Stimulated activated CD8-positive, alpha-beta memory T cell treated with anti-CD3 and anti-CD28 coated beads, Interleukin-4, amount 100 ng/mL, for 4 hours (primary cell): ENCODE results near the gene SLC2A4.
"Not testable (repeated sequence)": the region's sequence is repeated elsewhere in the genome, so short reads cannot be mapped to it uniquely, and the experiment has no call there.

ENCODE experiments used
- DNase-seq, 2 donors: peaks; one replicate each; pipeline ENCODE4 v3.0.0-alpha.2; 2020; ENCODE audit warnings: low read depth in 2 of 2, low spot score in 1 of 2

The SLC2A4 gene

GRCh38 chr17:7323731-7324437 is 42.4 kb downstream of the SLC2A4 start:
- peak in 1 of 2 donors; percentile 52 for DNase-seq

GRCh38 chr17:7324438-7324779 is 42.9 kb downstream of the SLC2A4 start:
- DNase-seq = no peak

GRCh38 chr17:7325031-7325528 is 43.6 kb downstream of the SLC2A4 start:
- DNase-seq = no peak

GRCh38 chr17:7326186-7326585 is 44.7 kb downstream of the SLC2A4 start:
- no peak for DNase-seq

DNA sequence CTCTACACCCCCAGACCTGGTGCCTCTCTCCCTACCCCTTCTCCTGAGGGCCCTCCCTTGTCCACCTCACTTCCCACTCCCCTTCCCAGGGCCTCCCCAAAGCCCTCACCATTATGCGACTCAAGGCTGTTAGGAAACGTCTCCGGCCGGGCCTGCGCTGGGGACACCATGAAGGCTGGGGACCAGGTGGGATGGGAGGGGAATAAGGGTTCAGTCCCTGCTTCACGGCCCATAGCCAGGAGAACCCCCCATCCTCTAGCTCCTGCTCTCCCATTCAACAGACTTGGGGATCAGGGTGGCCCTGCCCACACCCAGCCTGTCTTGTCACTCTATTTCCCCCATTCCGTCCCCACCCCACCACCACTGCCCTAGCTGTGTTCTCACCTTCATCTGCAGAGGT is 45.5 kb downstream of the SLC2A4 start:
- no peak for DNase-seq

GRCh38 chr17:7327501-7327900 is 46.0 kb downstream of the SLC2A4 start:
- no peak for DNase-seq

DNA sequence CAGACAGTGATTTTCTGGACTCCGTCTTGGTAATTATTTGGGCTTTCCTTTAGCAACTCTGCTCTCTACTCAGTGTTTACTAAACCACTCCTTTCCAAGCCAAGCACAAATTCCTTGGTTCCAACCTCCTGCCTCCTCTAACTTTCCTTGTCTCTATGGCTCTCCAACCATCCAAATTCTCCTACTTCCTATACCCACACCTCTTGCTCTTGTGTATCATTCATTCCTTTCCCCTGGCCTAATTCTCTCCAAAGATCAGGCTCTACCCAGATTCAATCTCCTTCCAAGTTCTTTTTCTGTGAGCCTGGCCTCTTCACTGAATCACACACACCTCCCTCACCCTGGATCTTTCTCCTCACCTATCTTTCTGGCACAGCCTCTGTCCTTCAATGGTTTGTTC is 46.5 kb downstream of the SLC2A4 start:
- DNase-seq = no peak

- DNase-seq = no peak
Observed at GRCh38 chr17:7328840-7329373, 47.4 kb downstream of the SLC2A4 start, which contains the start of gene NEURL4. TSS of gene NEURL4 (minus strand) at chr17:7329335. CDS start at chr17:7329312, 23 bp downstream.

DNA sequence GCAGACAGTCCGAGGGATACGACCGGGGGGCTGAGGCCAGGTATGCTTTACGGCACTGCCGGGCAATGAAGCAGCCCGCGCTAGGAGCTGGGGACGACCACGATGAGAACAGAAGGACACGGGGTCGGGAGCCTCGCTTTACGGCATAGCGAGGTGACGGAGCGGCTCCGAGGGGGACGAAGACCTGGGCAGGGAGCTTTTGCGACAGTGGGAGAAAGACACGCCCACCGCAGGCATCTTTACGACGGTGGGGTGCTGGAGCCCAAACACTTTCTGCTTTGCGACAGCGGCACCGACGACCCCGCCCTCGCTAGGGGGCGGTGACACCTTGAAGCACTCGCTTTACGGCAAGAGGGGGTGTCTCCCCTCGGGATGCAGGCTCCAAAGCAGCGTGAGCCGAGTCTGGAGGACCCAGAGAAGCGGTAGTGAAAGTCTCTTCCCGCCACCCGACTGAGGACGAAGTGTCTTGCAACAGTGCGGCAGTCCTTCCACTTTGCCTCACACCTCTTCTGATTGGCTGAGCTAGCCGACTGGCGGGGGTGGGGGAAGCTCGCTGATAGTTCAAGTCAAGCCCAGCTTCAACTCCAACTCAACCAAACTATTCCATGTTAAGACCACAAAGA is 48.0 kb downstream of the SLC2A4 start:
- DNase-seq = peak; percentile 91 to 94

DNA sequence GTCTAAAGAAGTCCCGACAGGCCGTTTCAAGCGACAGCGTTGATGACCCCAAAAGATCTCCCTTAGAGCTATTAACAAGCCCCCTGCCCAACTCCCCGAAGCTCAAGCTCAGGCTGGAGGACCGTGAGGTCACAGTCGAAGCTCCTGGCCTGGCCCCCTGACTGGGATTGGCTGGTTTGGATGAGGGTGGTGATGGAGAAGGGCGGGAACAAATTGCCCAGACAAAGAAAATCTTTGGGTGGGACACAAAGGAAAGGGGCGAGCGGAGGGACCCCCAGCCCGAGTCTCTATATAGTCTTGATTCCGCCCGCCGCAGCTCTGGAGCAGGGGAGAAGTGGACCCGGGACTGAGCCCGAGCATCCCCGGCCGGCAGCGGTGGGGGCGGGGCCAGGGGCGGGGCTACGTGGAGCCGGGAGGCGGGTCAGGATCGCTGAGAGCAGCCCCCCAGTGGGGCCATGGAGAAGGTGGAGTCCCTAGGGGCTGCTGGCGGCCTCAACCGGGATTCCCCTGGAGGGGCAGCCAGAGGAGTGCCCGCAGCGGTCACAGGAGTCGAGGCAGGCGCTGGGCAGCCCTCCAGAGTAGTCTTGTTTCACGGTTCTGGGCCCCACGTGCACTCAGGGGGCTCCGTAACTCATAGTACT is 48.6 kb downstream of the SLC2A4 start:
- DNase-seq = peak; percentile 43 to 58

DNA sequence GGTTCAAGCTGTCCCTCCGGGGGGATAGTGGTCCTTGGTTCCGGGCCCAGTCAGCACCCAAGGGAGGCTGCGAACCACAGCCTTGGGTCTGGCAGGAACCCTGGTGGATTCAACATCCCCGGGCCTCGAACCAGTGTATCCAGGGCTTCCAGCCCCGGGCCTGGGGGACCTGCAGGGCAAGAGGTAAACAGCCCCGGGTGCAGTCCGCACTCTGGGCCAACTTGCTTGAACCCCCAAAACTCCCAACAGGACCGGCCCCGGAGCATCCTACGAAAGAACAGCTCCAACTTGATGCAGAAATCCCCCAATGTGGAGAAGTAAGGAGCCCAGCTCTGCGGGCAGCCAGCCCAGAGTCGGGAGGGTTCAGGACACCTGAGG is 49.1 kb downstream of the SLC2A4 start:
- DNase-seq = no peak

DNA sequence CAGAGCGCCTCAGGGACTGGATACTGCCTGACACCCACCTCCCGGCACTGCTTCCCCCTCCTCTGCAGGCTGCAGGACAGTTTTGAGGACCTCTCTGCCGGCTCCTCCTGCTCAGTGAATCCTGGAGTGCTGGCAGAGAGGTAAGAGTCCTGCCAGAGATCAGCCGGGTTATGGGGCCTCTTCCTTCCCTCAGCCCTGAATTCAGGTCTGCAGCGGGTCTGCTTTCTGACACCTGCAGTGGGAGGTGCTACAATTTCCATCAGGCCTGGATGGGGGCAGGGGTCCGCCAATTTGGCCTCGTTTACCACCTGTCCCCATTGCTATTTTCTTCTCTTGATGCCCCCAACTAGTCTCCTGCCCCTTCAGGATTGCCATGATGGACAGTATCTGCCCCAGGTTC is 50.6 kb downstream of the SLC2A4 start:
- no peak for DNase-seq

DNA sequence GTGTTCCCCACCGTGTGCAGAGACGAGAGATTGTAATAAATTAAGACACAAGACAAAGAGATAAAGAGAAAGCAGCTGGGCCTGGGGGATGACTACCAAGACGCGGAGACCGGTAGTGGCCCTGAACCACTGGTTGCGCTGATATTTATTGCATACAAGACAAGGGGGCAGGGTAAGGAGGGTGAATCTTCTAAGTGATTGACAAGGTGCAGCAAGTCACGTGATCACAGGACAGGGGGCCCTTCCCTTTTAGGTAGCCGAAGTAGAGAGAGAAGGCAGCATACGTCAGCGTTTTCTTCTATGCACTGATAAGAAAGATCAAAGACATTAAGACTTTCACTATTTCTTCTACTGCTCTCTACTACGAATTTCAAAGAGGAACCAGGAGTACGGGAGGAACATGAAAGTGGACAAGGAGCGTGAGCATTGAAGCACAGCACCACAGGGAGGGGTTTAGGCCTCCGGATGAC is 51.1 kb downstream of the SLC2A4 start:
- DNase-seq = not testable (repeated sequence)

DNA sequence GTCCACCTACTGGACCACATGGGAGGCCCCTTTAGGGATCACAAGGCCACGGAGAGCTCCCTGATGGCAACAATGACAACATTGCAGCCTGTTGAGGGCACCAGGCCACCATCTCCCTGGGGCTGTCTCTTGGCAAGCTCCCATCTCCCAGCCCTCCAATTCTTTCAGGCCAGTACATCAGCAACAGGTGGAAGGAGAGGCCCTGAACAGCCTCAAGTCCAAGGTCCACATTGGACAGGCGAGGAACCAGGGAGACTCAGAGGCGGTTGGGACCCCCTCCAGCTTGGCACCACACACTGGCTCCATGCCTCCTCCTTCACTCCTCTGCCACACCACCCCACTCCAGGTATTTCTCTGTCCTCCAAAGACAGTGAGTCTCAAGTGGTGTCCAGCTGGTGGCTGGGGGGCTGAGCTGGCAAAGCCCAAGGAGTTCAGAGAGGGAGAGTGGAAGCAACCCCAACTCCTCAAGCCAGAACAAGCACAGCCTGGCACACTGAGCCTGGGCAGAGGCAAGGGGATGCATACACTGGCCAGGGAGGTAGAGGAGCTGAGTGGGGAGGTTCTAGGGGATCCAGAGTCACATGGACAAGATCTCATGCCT is 53.5 kb downstream of the SLC2A4 start:
- no peak for DNase-seq

DNA sequence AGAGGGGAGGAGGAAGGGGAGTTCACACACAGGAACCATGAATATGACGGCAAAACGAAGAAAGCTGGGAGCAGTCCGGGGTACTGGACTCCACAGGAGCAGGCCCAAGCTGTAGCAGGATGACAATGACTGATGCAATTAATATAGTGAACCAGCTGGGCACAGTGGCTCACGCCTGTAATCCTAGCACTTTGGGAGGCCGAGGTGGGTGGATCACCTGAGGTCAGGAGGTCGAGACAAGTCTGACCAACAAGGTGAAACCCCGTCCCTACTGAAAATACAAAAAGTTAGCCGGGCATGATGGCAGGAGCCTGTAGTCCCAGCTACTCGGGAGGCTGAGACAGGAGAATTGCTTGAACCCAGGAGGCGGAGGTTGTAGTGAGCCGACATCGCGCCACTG is 54.2 kb downstream of the SLC2A4 start:
- DNase-seq = not testable (repeated sequence)

DNA sequence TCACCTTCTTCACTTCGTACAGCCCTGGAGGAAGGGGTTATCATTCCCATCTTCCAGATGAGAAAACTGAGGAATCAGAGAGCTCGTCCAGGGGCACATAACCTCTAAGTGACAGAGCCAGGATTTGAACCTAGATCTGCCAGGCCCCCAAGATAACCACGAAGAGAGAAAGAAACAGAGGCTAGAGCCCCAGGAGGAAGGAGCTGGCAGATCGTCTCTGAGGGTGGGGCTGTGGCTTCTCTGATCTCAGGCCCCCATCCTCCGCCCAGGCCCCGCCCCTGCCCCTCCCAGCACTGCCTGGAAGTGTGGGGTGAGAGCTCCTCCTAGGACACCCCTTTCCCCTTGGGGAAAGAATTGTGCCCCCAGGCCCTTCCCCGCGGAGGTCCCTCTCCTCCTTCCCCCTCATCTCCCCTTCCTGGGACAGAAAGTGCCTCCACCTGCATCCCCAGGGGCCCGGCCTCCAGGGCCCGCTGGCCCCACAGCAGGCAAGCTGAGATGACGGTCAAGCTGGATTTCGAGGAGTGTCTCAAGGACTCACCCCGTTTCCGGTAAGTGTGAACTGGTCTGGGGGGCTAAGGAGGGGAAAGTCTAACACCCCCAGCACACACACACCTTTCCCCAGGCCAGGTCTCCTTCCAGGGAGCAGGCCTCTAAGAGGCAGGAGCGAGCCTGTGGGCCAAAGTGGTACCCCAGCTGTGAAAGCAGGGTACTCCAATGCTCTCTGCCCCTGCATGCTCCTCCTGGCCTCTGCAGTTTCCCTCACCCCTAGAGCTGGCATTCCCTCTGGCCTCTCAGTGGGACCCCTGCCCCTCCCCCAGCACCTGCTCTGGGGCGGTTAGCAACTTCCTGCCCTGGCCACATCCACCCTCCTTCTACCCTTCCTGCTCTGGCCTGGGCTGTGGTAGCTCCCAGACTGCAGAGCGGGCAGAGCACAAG is 55.0 kb downstream of the SLC2A4 start, which contains the start of gene ACAP1:
TSS of gene ACAP1 (plus strand) at position 290 of the 936 bp plus-strand sequence. CDS start at position 496, 206 bp downstream.
- peak; percentile 66 to 72 for DNase-seq

DNA sequence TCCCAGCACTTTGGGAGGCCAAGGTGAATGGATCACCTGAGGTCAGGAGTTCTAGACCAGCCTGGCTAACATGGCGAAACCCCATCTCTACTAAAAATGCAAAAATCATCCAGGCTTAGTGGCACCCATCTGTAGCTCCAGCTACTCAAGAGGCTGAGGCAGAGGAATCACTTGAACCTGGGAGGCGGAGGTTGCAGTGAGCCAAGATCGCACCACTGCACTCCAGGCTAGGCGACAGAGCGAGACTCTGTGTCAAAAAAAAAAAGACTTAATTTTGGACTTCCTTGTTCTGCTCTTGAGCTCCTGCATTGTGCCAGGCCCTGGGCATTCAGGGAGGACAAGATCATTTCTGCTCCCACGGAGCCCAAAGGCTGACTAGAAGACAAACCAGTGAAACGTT is 56.1 kb downstream of the SLC2A4 start:
- not testable (repeated sequence) for DNase-seq
